ENCODE data around the gene AKIP1. TPM values are rescaled to one million over a fixed set of nuclear protein-coding genes. Genes with fewer than 3 reads are reported as not detected.

AKIP1 gene
- total and polyA plus RNA-seq, 9 of the 15 experiments (the other 6 are each of a cell fraction or from before 2014, with no cell fraction given): 9.0 to 52.6 (median 36.2) TPM

- TF ChIP-seq ZNF316 (IDR thresholded peaks at IDR 0.05): no peak
Measured at GRCh38 chr11:8863838-8864237, 47.2 kb upstream of the AKIP1 start (continued).

GRCh38 chr11:8865304-8865703 lies 45.7 kb upstream of the AKIP1 start:
- no peak overlapping the region for H3K9ac ChIP-seq (ENCODE audit: insufficient read depth in 1 of 2, low read depth in 2 of 2, low read length in 2 of 2)
- FAIRE-seq: no peak
- H3K4me2 ChIP-seq (ENCODE audit: insufficient read depth, low read length): no peak overlapping the region
- H3K27ac ChIP-seq (ENCODE audit: extremely low read depth, low read depth, low read length): no peak overlapping the region
- BruUV-seq (replicated peaks): no TSS peak
- peaks cover 4% of the 10 kb centered on the region; the same call in 1 of the 2 replicates for H4K20me1 ChIP-seq (replicated peaks; ENCODE audit: control insufficient read depth, insufficient read depth, low read length)
- no peaks in the 10 kb centered on the region for H3K79me2 ChIP-seq (ENCODE audit: control insufficient read depth, insufficient read depth, low read length)
- POLR2A ChIA-PET: interaction anchor here (1.0 to 1.1 kb wide), 2 partner anchors 8 to 15 kb away, joined by 3 read pairs; no protein-coding TSS in a partner anchor
- H3K4me3 ChIP-seq: no peak overlapping the region
- peaks cover 25 to 31% of the 10 kb centered on the region in 2 experiments for H3K27me3 ChIP-seq (ENCODE audit: control insufficient read depth in 2 of 2, insufficient read depth in 2 of 2, low read length in 2 of 2)
- TF ChIP-seq SNRNP70 (optimal IDR thresholded peaks at IDR 0.05; ENCODE audit: low read depth, low read length): no peak
- TF ChIP-seq PHB (CRISPR knock-in tag; IDR thresholded peaks at IDR 0.05): no peak
- TF ChIP-seq TSHZ1 (CRISPR knock-in tag; IDR thresholded peaks at IDR 0.05): no peak
- TF ChIP-seq ZNF766 (CRISPR knock-in tag; conservative IDR thresholded peaks at IDR 0.05): no peak
- TF ChIP-seq EGR1 (conservative IDR thresholded peaks at IDR 0.05): no peak
- no peak for TF ChIP-seq FOXK2 (conservative IDR thresholded peaks at IDR 0.05 in 1 of 2, IDR thresholded peaks at IDR 0.05 in 1 of 2; ENCODE audit: low read depth in 2 of 2)
- TF ChIP-seq ZNF217 (CRISPR knock-in tag; IDR thresholded peaks at IDR 0.05): no peak
- TF ChIP-seq ZNF354B (CRISPR knock-in tag; IDR thresholded peaks at IDR 0.05): no peak
- no peak for TF ChIP-seq TAF15 (IDR thresholded peaks at IDR 0.05; ENCODE audit: low read depth, low read length)
- no peak for TF ChIP-seq STAT6 (CRISPR knock-in tag; IDR thresholded peaks at IDR 0.05)
- TF ChIP-seq ZNF3 (CRISPR knock-in tag; IDR thresholded peaks at IDR 0.05): no peak
- TF ChIP-seq GABPB2 (CRISPR knock-in tag; conservative IDR thresholded peaks at IDR 0.05): no peak
- no peak for TF ChIP-seq RHOXF2B (CRISPR knock-in tag; conservative IDR thresholded peaks at IDR 0.05)
- TF ChIP-seq MEF2A (IDR thresholded peaks at IDR 0.05; ENCODE audit: control insufficient read depth, low read depth, low read length): no peak
- H2AFZ ChIP-seq (ENCODE audit: low read depth, low read length): no peak overlapping the region
- ATAC-seq: no peak
- H3K36me3 ChIP-seq (ENCODE audit: control insufficient read depth, insufficient read depth, low read length): no peaks in the 10 kb centered on the region
- no peak for DNase-seq (ENCODE audit: extremely low read depth in 1 of 4, low spot score in 3 of 4)
- H3K9me1 ChIP-seq (ENCODE audit: control insufficient read depth, insufficient read depth, low read length): no peaks in the 10 kb centered on the region
- H3K4me1 ChIP-seq (replicated peaks in 1 of 2; ENCODE audit: control insufficient read depth in 2 of 2, insufficient read depth in 2 of 2, low read length in 2 of 2): peaks cover 0 to under 1% of the 10 kb centered on the region in 2 experiments; a peak in 2 of 5 replicates
- H3K9me3 ChIP-seq (replicated peaks; ENCODE audit: control insufficient read depth, insufficient read depth, low read depth, low read length): no peaks in the 10 kb centered on the region
- CTCF ChIA-PET (ENCODE audit: low intra/inter-chr PET ratio): no interaction called here
- intact Hi-C loops (cut with micrococcal nuclease): no loop called here
- in situ Hi-C loops (cut with MboI): no loop called here
